22Rv1 (cell line): Measurements from ENCODE around the gene RFPL2.
"Not testable (repeated sequence)": the region's sequence is repeated elsewhere in the genome, so short reads cannot be mapped to it uniquely, and the experiment has no call there.

Experiments
- CTCF ChIP-seq: fragments of 450-650 bp; IDR thresholded peaks from 2 replicates; pipeline ENCODE4 v1.5.1; 2017; ENCODE audit warnings: mild to moderate bottlenecking
- ZFX ChIP-seq: fragments of 450-650 bp; IDR thresholded peaks from 2 replicates; pipeline ENCODE4 v1.6.1; 2017; ENCODE audit warnings: antibody characterized with exemption, borderline replicate concordance

- TF ChIP-seq CTCF, ZFX: not testable (repeated sequence)
Measured at GRCh38 chr22:32191021-32191420, 13.9 kb downstream of the RFPL2 start.
